Gastroesophageal sphincter (tissue), 4 donors: ENCODE results near the gene ENKD1. TPM values are rescaled to one million over a fixed set of nuclear protein-coding genes. Genes with fewer than 3 reads are reported as not detected.

Experiments
- ATAC-seq: fragments of 150-250 bp; one replicate; pipeline ENCODE4 v1.9.1; 2016; ENCODE audit warnings: mild to moderate bottlenecking, moderate library complexity
- H3K27ac ChIP-seq, 4 donors: fragments of 200-600 bp; sonication (generic) in 3 of 4; 1 replicate in 3 of 4; 2 replicates in 1 of 4; pipeline ENCODE4 v1.5.1; 2016 to 2019
- H3K27me3 ChIP-seq: fragments of 200-600 bp; sonication (generic); one replicate; pipeline ENCODE4 v1.5.1; 2019
- H3K36me3 ChIP-seq, 2 donors: fragments of 200-600 bp; sonication (generic); one replicate each; pipeline ENCODE4 v1.5.1; 2019; ENCODE audit warnings: control low read depth in 1 of 2
- H3K4me1 ChIP-seq, 3 donors: fragments of 200-600 bp; sonication (generic); 1 replicate in 2 of 3; 2 replicates in 1 of 3; pipeline ENCODE4 v1.5.1; 2016 to 2019; ENCODE audit warnings: control low read depth in 2 of 3
- H3K4me3 ChIP-seq, 2 donors: fragments of 200-600 bp; sonication (generic); one replicate each; pipeline ENCODE4 v1.5.1; 2019; ENCODE audit warnings: mild to moderate bottlenecking in 1 of 2, moderate library complexity in 1 of 2
- H3K9me3 ChIP-seq, 3 donors: fragments of 200-600 bp; sonication (generic); one replicate each; pipeline ENCODE4 v1.5.1; 2017 to 2019; ENCODE audit warnings: control low read depth in 2 of 3
- CTCF ChIP-seq, 4 experiments: fragments of 200-600 bp in 2 of 4; fragments of 450-650 bp in 2 of 4; sonication (generic) in 1 of 4; IDR thresholded peaks; one replicate each; pipeline ENCODE4 v1.5.1; 2017 to 2019; ENCODE audit warnings: antibody characterized with exemption in 4 of 4, mild to moderate bottlenecking in 2 of 4, moderate library complexity in 2 of 4
- EP300 ChIP-seq: sonication (generic); formaldehyde crosslinking; IDR thresholded peaks from one replicate; pipeline ENCODE4 v1.6.1; 2017; ENCODE audit warnings: antibody characterized with exemption, mild to moderate bottlenecking
- POLR2A ChIP-seq, 2 donors: fragments of 450-650 bp; IDR thresholded peaks; one replicate each; pipeline ENCODE4 v1.6.1; 2017; ENCODE audit warnings: antibody characterized with exemption in 2 of 2, mild to moderate bottlenecking in 2 of 2, moderate library complexity in 1 of 2
- POLR2AphosphoS5 ChIP-seq: sonication (generic); formaldehyde crosslinking; IDR thresholded peaks from one replicate; pipeline ENCODE4 v1.6.1; 2017; ENCODE audit warnings: antibody characterized with exemption
- WGBS, 2 donors: methylation state at CpG; one replicate each; pipeline ENCODE4 v1.1.5; 2018; ENCODE audit warnings: low coverage in 1 of 2; 5-methylcytosine and 5-hydroxymethylcytosine counted together
- total RNA-seq, 4 donors: library from RNA; depleted of rRNA; stranded (reverse); fragments of >200 nt; gene quantifications; one replicate each; pipeline ENCODE4 v1.1.0, GENCODE V29; 2016

Gene ENKD1
- total RNA-seq, 4 donors from 2014 or later, result 23.0 to 33.2 (median 28.9) TPM

GRCh38 chr16:67632415-67633172 lies 34.0 kb downstream of the ENKD1 start:
- Histone ChIP-seq H3K9me3 (no peaks in the 10 kb centered on the region), H3K36me3 (peaks cover 0 to 100% of the 10 kb centered on the region in 2 donors), H3K27ac (peak overlapping the region in 3 of 4 donors; percentile 5 to 43 (median 30)), H3K4me3 (no peak overlapping the region), H3K27me3 (no peaks in the 10 kb centered on the region), H3K4me1 (peaks cover 0 to 15% (median 0%) of the 10 kb centered on the region in 3 donors)
- no peak for TF ChIP-seq POLR2AphosphoS5
- no peak for TF ChIP-seq EP300
- TF ChIP-seq POLR2A (IDR thresholded peaks at IDR 0.05), result no peak
- TF ChIP-seq CTCF (IDR thresholded peaks at IDR 0.05), result no peak
- ATAC-seq, result no peak
- WGBS, 2 donors, result 40 to 45% methylated on average over 5 to 7 of the region's 7 CpGs

- Histone ChIP-seq H3K27ac (no peak overlapping the region), H3K4me1 (peaks cover 0 to 12% (median 0%) of the 10 kb centered on the region in 3 donors), H3K9me3 (no peaks in the 10 kb centered on the region), H3K36me3 (peaks cover 0 to 99% of the 10 kb centered on the region in 2 donors), H3K4me3 (no peak overlapping the region), H3K27me3 (no peaks in the 10 kb centered on the region)
- TF ChIP-seq CTCF (IDR thresholded peaks at IDR 0.05), result no peak
- 93 to 100% methylated on average over 4 to 12 of the region's 14 CpGs for WGBS, 2 donors
- ATAC-seq, result no peak
Measured at GRCh38 chr16:67628216-67628615, 38.3 kb downstream of the ENKD1 start.

- TF ChIP-seq EP300, result no peak
- TF ChIP-seq CTCF (IDR thresholded peaks at IDR 0.05), result no peak
- Histone ChIP-seq H3K27me3 (no peaks in the 10 kb centered on the region), H3K27ac (no peak overlapping the region), H3K4me1 (no peaks in the 10 kb centered on the region), H3K4me3 (no peak overlapping the region), H3K36me3 (peaks cover 0 to 81% of the 10 kb centered on the region in 2 donors), H3K9me3 (no peaks in the 10 kb centered on the region)
- no peak for ATAC-seq
- 96% methylated on average over 5 of the region's 10 CpGs; no CpG with 5 or more reads in 1 of the 2 donors for WGBS, 2 donors
Measured at GRCh38 chr16:67613808-67614207, 52.7 kb downstream of the ENKD1 start.

Other genes with a start within 250 kb of the ENKD1 start
- gene HSD11B2, start 235.6 kb downstream of the ENKD1 start, total RNA-seq, result 1 to 10 TPM in 1 of 4 donors, under 1 TPM in 2, not detected in 1; 0.19 to 2.1 (median 0.27) TPM
- 100 to 1,000 TPM in 2 of 4 donors, 10 to 100 TPM in 2; 94.2 to 145 (median 110) TPM for gene ATP6V0D1, start 185.6 kb downstream of the ENKD1 start, total RNA-seq
- gene AGRP, start 183.2 kb downstream of the ENKD1 start, total RNA-seq, result not detected
- gene RIPOR1, start 137.9 kb downstream of the ENKD1 start, total RNA-seq, result 100 to 1,000 TPM in 1 of 4 donors, 10 to 100 TPM in 3; 43.3 to 112 (median 64.9) TPM
- gene CTCF, start 104.2 kb downstream of the ENKD1 start, total RNA-seq, result 10 to 100 TPM; 26.4 to 44.8 (median 41.4) TPM
- 1 to 10 TPM in 1 of 4 donors, under 1 TPM in 2, not detected in 1; 0.46 to 2.8 (median 0.47) TPM for gene CARMIL2, start 21.6 kb downstream of the ENKD1 start, total RNA-seq
- 10 to 100 TPM; 20.9 to 33.7 (median 24.4) TPM for gene ACD, start 6.5 kb downstream of the ENKD1 start, total RNA-seq
- gene PARD6A, start 5.8 kb downstream of the ENKD1 start, total RNA-seq, result 10 to 100 TPM in 1 of 4 donors, 1 to 10 TPM in 3; 5.9 to 13.4 (median 6.5) TPM
- 10 to 100 TPM in 1 of 4 donors, 1 to 10 TPM in 3; 3.6 to 12.9 (median 5.0) TPM for gene C16orf86, start 64 bp upstream of the ENKD1 start, total RNA-seq
- gene GFOD2, start 52.6 kb upstream of the ENKD1 start, total RNA-seq, result 10 to 100 TPM; 16.3 to 24.9 (median 20.1) TPM
- 10 to 100 TPM in 1 of 4 donors, 1 to 10 TPM in 3; 6.0 to 12.3 (median 8.4) TPM for gene RANBP10, start 139.8 kb upstream of the ENKD1 start, total RNA-seq
- 1 to 10 TPM in 3 of 4 donors, under 1 TPM in 1; 0.89 to 2.4 (median 1.6) TPM for gene TSNAXIP1, start 140.1 kb upstream of the ENKD1 start, total RNA-seq
- gene THAP11, start 175.6 kb upstream of the ENKD1 start, total RNA-seq, result 10 to 100 TPM; 52.6 to 78.0 (median 76.0) TPM
- 100 to 1,000 TPM in 3 of 4 donors, 10 to 100 TPM in 1; 90.0 to 194 (median 113) TPM for gene NUTF2, start 180.2 kb upstream of the ENKD1 start, total RNA-seq
- gene CENPT, start 180.9 kb upstream of the ENKD1 start, total RNA-seq, result 10 to 100 TPM; 15.4 to 44.2 (median 35.3) TPM
- gene EDC4, start 206.3 kb upstream of the ENKD1 start, total RNA-seq, result 10 to 100 TPM; 43.8 to 72.6 (median 53.5) TPM
- gene NRN1L, start 218.1 kb upstream of the ENKD1 start, total RNA-seq, result 1 to 10 TPM in 2 of 4 donors, not detected in 2; 1.2 to 2.4 TPM
- 10 to 100 TPM; 14.7 to 32.3 (median 23.4) TPM for gene PSKH1, start 226.5 kb upstream of the ENKD1 start, total RNA-seq